ENCODE data around the gene FCRL2. TPM values are rescaled to one million over a fixed set of nuclear protein-coding genes. Genes with fewer than 3 reads are reported as not detected.

FCRL2 gene
- not detected in 2 replicates for total RNA-seq (2014; rRNA removed; shearing (Covaris generic))

GRCh38 chr1:157776971-157777391, at the start of gene FCRL2:
FCRL2 (minus strand) TSS chr1:157777132; CDS start chr1:157777073, 59 bp downstream.
- DNase-seq (ENCODE audit: low spot score): no peak
- in situ Hi-C loops (cut with HindIII; ENCODE audit: low sequenced_read_pairs): no loop called here

GRCh38 chr1:157820299-157820698, 43.4 kb upstream of the FCRL2 start:
- in situ Hi-C loops (cut with HindIII; ENCODE audit: low sequenced_read_pairs): no loop called here
- no peak for DNase-seq (ENCODE audit: low spot score)

- DNase-seq (ENCODE audit: low spot score): no peak
- in situ Hi-C loops (cut with HindIII; ENCODE audit: low sequenced_read_pairs): no loop called here
These were observed 43.0 kb upstream of the FCRL2 start, which contains the start of gene FCRL1 for GRCh38 chr1:157819896-157820295. FCRL1 (minus strand) TSS chr1:157820120; CDS start chr1:157820037, 83 bp downstream.

- no peak for DNase-seq (ENCODE audit: low spot score)
- in situ Hi-C loops (cut with HindIII; ENCODE audit: low sequenced_read_pairs): no loop called here
These were observed 42.3 kb upstream of the FCRL2 start for GRCh38 chr1:157819215-157819614.

- in situ Hi-C loops (cut with HindIII; ENCODE audit: low sequenced_read_pairs): no loop called here
- no peak for DNase-seq (ENCODE audit: low spot score)
These were observed 36.3 kb upstream of the FCRL2 start for GRCh38 chr1:157813269-157813668.

- no peak for DNase-seq (ENCODE audit: low spot score)
- in situ Hi-C loops (cut with HindIII; ENCODE audit: low sequenced_read_pairs): no loop called here
These were observed 29.7 kb upstream of the FCRL2 start for GRCh38 chr1:157806431-157807149.

- in situ Hi-C loops (cut with HindIII; ENCODE audit: low sequenced_read_pairs): no loop called here
- no peak for DNase-seq (ENCODE audit: low spot score)
These were observed 26.9 kb upstream of the FCRL2 start for GRCh38 chr1:157803851-157804250.

GRCh38 chr1:157799996-157800395, 23.1 kb upstream of the FCRL2 start:
- no peak for DNase-seq (ENCODE audit: low spot score)
- in situ Hi-C loops (cut with HindIII; ENCODE audit: low sequenced_read_pairs): no loop called here

- DNase-seq (ENCODE audit: low spot score): no peak
- in situ Hi-C loops (cut with HindIII; ENCODE audit: low sequenced_read_pairs): no loop called here
These were observed 21.3 kb upstream of the FCRL2 start for GRCh38 chr1:157798211-157798610.

- no peak for DNase-seq (ENCODE audit: low spot score)
- in situ Hi-C loops (cut with HindIII; ENCODE audit: low sequenced_read_pairs): no loop called here
These were observed 8.3 kb upstream of the FCRL2 start for GRCh38 chr1:157785248-157785647.

GRCh38 chr1:157784801-157785200, 7.9 kb upstream of the FCRL2 start:
- in situ Hi-C loops (cut with HindIII; ENCODE audit: low sequenced_read_pairs): no loop called here
- no peak for DNase-seq (ENCODE audit: low spot score)

GRCh38 chr1:157782931-157783330, 6.0 kb upstream of the FCRL2 start:
- in situ Hi-C loops (cut with HindIII; ENCODE audit: low sequenced_read_pairs): no loop called here
- DNase-seq (ENCODE audit: low spot score): no peak

- no peak for DNase-seq (ENCODE audit: low spot score)
- in situ Hi-C loops (cut with HindIII; ENCODE audit: low sequenced_read_pairs): no loop called here
These were observed 4.1 kb upstream of the FCRL2 start for GRCh38 chr1:157781048-157781447.

GRCh38 chr1:157775101-157775870, 1.6 kb downstream of the FCRL2 start:
- in situ Hi-C loops (cut with HindIII; ENCODE audit: low sequenced_read_pairs): no loop called here
- DNase-seq (ENCODE audit: low spot score): no peak

- in situ Hi-C loops (cut with HindIII; ENCODE audit: low sequenced_read_pairs): no loop called here
- DNase-seq (ENCODE audit: low spot score): no peak
These were observed 2.5 kb downstream of the FCRL2 start for GRCh38 chr1:157774412-157774811.

GRCh38 chr1:157773493-157774350, 3.2 kb downstream of the FCRL2 start:
- no peak for DNase-seq (ENCODE audit: low spot score)
- in situ Hi-C loops (cut with HindIII; ENCODE audit: low sequenced_read_pairs): no loop called here

- no peak for DNase-seq (ENCODE audit: low spot score)
- in situ Hi-C loops (cut with HindIII; ENCODE audit: low sequenced_read_pairs): no loop called here
These were observed 5.1 kb downstream of the FCRL2 start for GRCh38 chr1:157771661-157772425.

- in situ Hi-C loops (cut with HindIII; ENCODE audit: low sequenced_read_pairs): no loop called here
- DNase-seq (ENCODE audit: low spot score): no peak
These were observed 6.4 kb downstream of the FCRL2 start for GRCh38 chr1:157770442-157771043.

GRCh38 chr1:157766792-157767191, 10.1 kb downstream of the FCRL2 start:
- no peak for DNase-seq (ENCODE audit: low spot score)
- in situ Hi-C loops (cut with HindIII; ENCODE audit: low sequenced_read_pairs): no loop called here
